GM12878 (cell line): ENCODE data around the gene MAPKBP1. TPM values are rescaled to one million over a fixed set of nuclear protein-coding genes. Genes with fewer than 3 reads are reported as not detected.

Experiments used
- ATAC-seq: fragments of 200-7000 bp; cut with Tn5 transposase; 3 replicates; pipeline ENCODE4 v1.9.1; 2020; ENCODE audit warnings: mild to moderate bottlenecking, moderate library complexity
- BruUV-seq: library from RNA; stranded (reverse); fragments of 400-500 nt; replicated peaks from 2 replicates; lab custom pipeline; 2021; lab: Mats Ljungman, UMichigan
- CTCF ChIA-PET: fragments of 300-600 bp; sonication (Branson Sonifier 250); formaldehyde crosslinking; extraction: SDS; loops from one replicate; lab custom pipeline; 2021; ENCODE audit warnings: inconsistent platforms; lab: Yijun Ruan, JAX
- POLR2A ChIA-PET: fragments of 350-600 bp; formaldehyde crosslinking; extraction: SDS; loops from one replicate; lab custom pipeline; 2021; ENCODE audit warnings: inconsistent platforms; lab: Charles Lee
- RAD21 ChIA-PET: fragments of 300-600 bp; sonication (Branson Sonifier 250); formaldehyde crosslinking; loops from one replicate; lab custom pipeline; 2023; ENCODE audit warnings: antibody characterized with exemption; ENCODE audit not compliant: unreplicated experiment; lab: Charles Lee
- SMC1A ChIA-PET: fragments of 300-600 bp; sonication (Branson Sonifier 250); formaldehyde crosslinking; loops from one replicate; lab custom pipeline; 2023; ENCODE audit not compliant: unreplicated experiment, uncharacterized antibody; lab: Charles Lee
- DNase-seq: peaks from one replicate; pipeline ENCODE4 v3.0.0-alpha.2; 2011; ENCODE audit warnings: low read depth, low spot score
- FAIRE-seq: peaks from 3 replicates; lab custom pipeline; 2011; peaks lifted over from hg19 to GRCh38; lab: Jason Lieb, UNC
- H2AFZ ChIP-seq: 2 replicates; pipeline ENCODE4 v1.6.0; 2011; ENCODE audit warnings: low read depth, low read length, control low read depth; ENCODE audit not compliant: control insufficient read depth
- H3K27ac ChIP-seq: 2 replicates; pipeline ENCODE4 v1.5.1; 2011; ENCODE audit warnings: control low read depth; ENCODE audit not compliant: control insufficient read depth, insufficient read depth
- H3K27me3 ChIP-seq, 2 experiments: replicated peaks in 1 of 2; 2 replicates each; pipeline versions ENCODE4 v1.6.0 to v1.6.1; 2011; ENCODE audit warnings: low read length in 1 of 2; ENCODE audit not compliant: control insufficient read depth in 2 of 2, insufficient read depth in 2 of 2
- H3K36me3 ChIP-seq, 2 experiments: 2 replicates each; pipeline ENCODE4 v1.5.1; 2011; ENCODE audit warnings: low read length in 1 of 2; ENCODE audit not compliant: control insufficient read depth in 2 of 2, insufficient read depth in 2 of 2
- H3K4me1 ChIP-seq: 2 replicates; pipeline ENCODE4 v1.6.1; 2011; ENCODE audit warnings: mild to moderate bottlenecking, low read length, moderate library complexity, mixed read lengths; ENCODE audit not compliant: control insufficient read depth, insufficient read depth
- H3K4me2 ChIP-seq: 2 replicates; pipeline ENCODE4 v1.6.0; 2011; ENCODE audit warnings: control low read depth; ENCODE audit not compliant: control insufficient read depth, insufficient read depth
- H3K4me3 ChIP-seq: fragments of 200-600 bp; sonication (generic); 2 replicates; pipeline ENCODE4 v1.5.1; 2016
- H3K79me2 ChIP-seq: 2 replicates; pipeline ENCODE4 v1.6.0; 2011; ENCODE audit warnings: low read length; ENCODE audit not compliant: control insufficient read depth, insufficient read depth
- H3K9ac ChIP-seq: 2 replicates; pipeline ENCODE4 v1.8.0; 2011; ENCODE audit warnings: low read length, control low read depth, mixed read lengths; ENCODE audit not compliant: control insufficient read depth, insufficient read depth
- H3K9me3 ChIP-seq: replicated peaks from 3 replicates; pipeline ENCODE4 v1.5.1; 2011; ENCODE audit warnings: mild to moderate bottlenecking, low read length; ENCODE audit not compliant: control insufficient read depth, insufficient read depth
- H4K20me1 ChIP-seq: 2 replicates; pipeline ENCODE4 v1.6.0; 2011; ENCODE audit not compliant: control insufficient read depth, insufficient read depth
- EP300 ChIP-seq, 2 experiments: fragments of 150-350 bp in 1 of 2; IDR thresholded peaks; 2 replicates each; pipeline ENCODE4 v1.6.1; 2011 to 2012; ENCODE audit warnings: low read depth in 2 of 2, low read length in 2 of 2, borderline replicate concordance in 1 of 2, improper control_type of control experiment in 1 of 2, inconsistent platforms in 1 of 2; ENCODE audit not compliant: control insufficient read depth in 1 of 2
- GABPA ChIP-seq: IDR thresholded peaks from 2 replicates; pipeline ENCODE4 v1.6.1; 2014; ENCODE audit warnings: antibody characterized with exemption, low read depth, mild to moderate bottlenecking, inconsistent platforms
- GATAD2B ChIP-seq: fragments of 450-650 bp; conservative IDR thresholded peaks from 2 replicates; pipeline ENCODE4 v1.6.1; 2017; ENCODE audit warnings: low read depth, mild to moderate bottlenecking, moderate library complexity
- HCFC1 ChIP-seq: fragments of 150-350 bp; IDR thresholded peaks from 2 replicates; pipeline ENCODE4 v1.6.1; 2014; ENCODE audit warnings: low read length
- POLR2A ChIP-seq: IDR thresholded peaks from 2 replicates; pipeline ENCODE4 v1.6.1; 2011; ENCODE audit warnings: low read depth, mild to moderate bottlenecking, low read length
- TBL1XR1 ChIP-seq: IDR thresholded peaks from 2 replicates; pipeline ENCODE4 v1.6.1; 2012; ENCODE audit warnings: low read depth, low read length, improper control_type of control experiment
- WGBS: methylation state at CpG from one replicate; pipeline ENCODE4 v1.1.6; 2016; ENCODE audit warnings: low lambda C conversion rate; ENCODE audit not compliant: insufficient replicate concordance, insufficient coverage; ENCODE audit errors: missing lambda C conversion rate; 5-methylcytosine and 5-hydroxymethylcytosine counted together
- in situ Hi-C: fragments of 300-500 bp; cut with MboI; formaldehyde crosslinking; loops from 9 replicates; pipeline ENCODE4 v1.14.3; 2018; ENCODE audit warnings: mixed read lengths
- intact Hi-C: fragments of 100-400 bp; cut with micrococcal nuclease; formaldehyde crosslinking; loops from one replicate; pipeline ENCODE4 v1.14.2; 2022; ENCODE audit not compliant: unreplicated experiment
- polyA plus RNA-seq, 11 experiments: library from polyadenylated mRNA; depleted of rRNA in 4 of 11; unstranded in 6 of 11; stranded (reverse) in 5 of 11; fragments of >200 nt; fragmentation: Nextera tagmentation in 4 of 11; fragmentation: Illumina TruSeq in 1 of 11; extraction: Ambion mirVana in 4 of 11; extraction: Trizol in 1 of 11; gene quantifications; 1 replicate in 1 of 11; 2 replicates in 10 of 11; pipeline versions ENCODE4 v1.2.1 to v1.2.3, GENCODE V29; 2011 to 2016; ENCODE audit warnings: inconsistent platforms in 2 of 11, missing spikeins in 2 of 11, low read depth in 1 of 11
- total RNA-seq, 4 experiments: library from RNA; depleted of rRNA in 3 of 4; stranded (reverse); fragments of >200 nt in 3 of 4; fragmentation: Illumina TruSeq in 1 of 4; extraction: Trizol in 1 of 4; gene quantifications; 2 replicates each; pipeline versions ENCODE4 v1.2.1 to v1.2.3, GENCODE V29; 2013 to 2021
- TF ChIP-seq, protein P1 (sequence below): fragments of 450-650 bp; conservative IDR thresholded peaks from 2 replicates; pipeline ENCODE4 v1.6.1; 2017; ENCODE audit warnings: mild to moderate bottlenecking, moderate library complexity
- TF ChIP-seq, protein P2 (sequence below): fragments of 450-650 bp; formaldehyde crosslinking; IDR thresholded peaks from 2 replicates; pipeline ENCODE4 v1.4.0; 2022; ENCODE audit warnings: mild to moderate bottlenecking, moderate library complexity

The MAPKBP1 gene
- total and polyA plus RNA-seq, 10 of the 15 experiments (the other 5 are each of a cell fraction or from before 2014, with no cell fraction given), result 0.44 to 19.0 (median 7.3) TPM

- Histone ChIP-seq H3K9me3 (no peaks in the 10 kb centered on the region), H4K20me1 (no peaks in the 10 kb centered on the region), H3K4me1 (no peaks in the 10 kb centered on the region), H3K4me2 (no peak overlapping the region), H3K36me3 (no peaks in the 10 kb centered on the region), H3K27me3 (no peaks in the 10 kb centered on the region; a peak in 2 of 4 replicates), H2AFZ (no peak overlapping the region), H3K9ac (no peak overlapping the region), H3K27ac (no peak overlapping the region), H3K4me3 (no peak overlapping the region), H3K79me2 (no peaks in the 10 kb centered on the region)
- SMC1A ChIA-PET, result no interaction called here
- BruUV-seq, result no TSS peak
- 47% methylated on average over 19 of the region's 19 CpGs for WGBS
- DNase-seq, result no peak
- FAIRE-seq, result no peak
- intact Hi-C loops, result no loop called here
- no peak for TF ChIP-seq GABPA
- no peak for TF ChIP-seq TBL1XR1
- TF ChIP-seq, protein P1, sequence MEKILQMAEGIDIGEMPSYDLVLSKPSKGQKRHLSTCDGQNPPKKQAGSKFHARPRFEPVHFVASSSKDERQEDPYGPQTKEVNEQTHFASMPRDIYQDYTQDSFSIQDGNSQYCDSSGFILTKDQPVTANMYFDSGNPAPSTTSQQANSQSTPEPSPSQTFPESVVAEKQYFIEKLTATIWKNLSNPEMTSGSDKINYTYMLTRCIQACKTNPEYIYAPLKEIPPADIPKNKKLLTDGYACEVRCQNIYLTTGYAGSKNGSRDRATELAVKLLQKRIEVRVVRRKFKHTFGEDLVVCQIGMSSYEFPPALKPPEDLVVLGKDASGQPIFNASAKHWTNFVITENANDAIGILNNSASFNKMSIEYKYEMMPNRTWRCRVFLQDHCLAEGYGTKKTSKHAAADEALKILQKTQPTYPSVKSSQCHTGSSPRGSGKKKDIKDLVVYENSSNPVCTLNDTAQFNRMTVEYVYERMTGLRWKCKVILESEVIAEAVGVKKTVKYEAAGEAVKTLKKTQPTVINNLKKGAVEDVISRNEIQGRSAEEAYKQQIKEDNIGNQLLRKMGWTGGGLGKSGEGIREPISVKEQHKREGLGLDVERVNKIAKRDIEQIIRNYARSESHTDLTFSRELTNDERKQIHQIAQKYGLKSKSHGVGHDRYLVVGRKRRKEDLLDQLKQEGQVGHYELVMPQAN, result no peak
- TF ChIP-seq, protein P2, sequence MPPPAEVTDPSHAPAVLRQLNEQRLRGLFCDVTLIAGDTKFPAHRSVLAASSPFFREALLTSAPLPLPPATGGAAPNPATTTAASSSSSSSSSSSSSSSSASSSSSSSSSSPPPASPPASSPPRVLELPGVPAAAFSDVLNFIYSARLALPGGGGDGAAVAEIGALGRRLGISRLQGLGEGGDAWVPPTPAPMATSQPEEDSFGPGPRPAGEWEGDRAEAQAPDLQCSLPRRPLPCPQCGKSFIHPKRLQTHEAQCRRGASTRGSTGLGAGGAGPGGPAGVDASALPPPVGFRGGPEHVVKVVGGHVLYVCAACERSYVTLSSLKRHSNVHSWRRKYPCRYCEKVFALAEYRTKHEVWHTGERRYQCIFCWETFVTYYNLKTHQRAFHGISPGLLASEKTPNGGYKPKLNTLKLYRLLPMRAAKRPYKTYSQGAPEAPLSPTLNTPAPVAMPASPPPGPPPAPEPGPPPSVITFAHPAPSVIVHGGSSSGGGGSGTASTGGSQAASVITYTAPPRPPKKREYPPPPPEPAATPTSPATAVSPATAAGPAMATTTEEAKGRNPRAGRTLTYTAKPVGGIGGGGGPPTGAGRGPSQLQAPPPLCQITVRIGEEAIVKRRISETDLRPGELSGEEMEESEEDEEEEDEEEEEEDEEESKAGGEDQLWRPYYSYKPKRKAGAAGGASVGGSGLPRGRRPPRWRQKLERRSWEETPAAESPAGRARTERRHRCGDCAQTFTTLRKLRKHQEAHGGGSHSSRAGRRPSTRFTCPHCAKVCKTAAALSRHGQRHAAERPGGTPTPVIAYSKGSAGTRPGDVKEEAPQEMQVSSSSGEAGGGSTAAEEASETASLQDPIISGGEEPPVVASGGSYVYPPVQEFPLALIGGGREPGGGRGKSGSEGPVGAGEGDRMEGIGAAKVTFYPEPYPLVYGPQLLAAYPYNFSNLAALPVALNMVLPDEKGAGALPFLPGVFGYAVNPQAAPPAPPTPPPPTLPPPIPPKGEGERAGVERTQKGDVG, result no peak
- no peak for TF ChIP-seq EP300 (IDR thresholded peaks at IDR 0.05; ENCODE audit: borderline replicate concordance in 1 of 2, control insufficient read depth in 1 of 2, low read depth in 2 of 2, low read length in 2 of 2)
- no peak for TF ChIP-seq HCFC1
- no peak for TF ChIP-seq POLR2A
- TF ChIP-seq GATAD2B, result no peak
- ATAC-seq, result no peak
- RAD21 ChIA-PET, result no interaction called here
- in situ Hi-C loops, result no loop called here
- POLR2A ChIA-PET, result no interaction called here
- CTCF ChIA-PET, result no interaction called here
Measured at GRCh38 chr15:41871175-41871905, 97.1 kb downstream of the MAPKBP1 start.
